OCI-LY7 (cell line): ENCODE data around the gene CDCA4. TPM values are rescaled to one million over a fixed set of nuclear protein-coding genes. Genes with fewer than 3 reads are reported as not detected.
A peak's percentile ranks its signal among the peaks of the same experiment; 100 is the strongest.

ENCODE experiments used
- BruUV-seq: library from RNA; stranded (reverse); fragments of 400-500 nt; replicated peaks from 2 replicates; lab custom pipeline; 2021; lab: Mats Ljungman, UMichigan
- CTCF ChIA-PET: fragments of 300-600 bp; sonication (Branson Sonifier 250); formaldehyde crosslinking; loops from one replicate; lab custom pipeline; 2022; ENCODE audit warnings: antibody characterized with exemption; ENCODE audit not compliant: unreplicated experiment; lab: Charles Lee
- POLR2A ChIA-PET: fragments of 300-600 bp; sonication (Branson Sonifier 250); formaldehyde crosslinking; loops from one replicate; lab custom pipeline; 2022; ENCODE audit warnings: antibody characterized with exemption; lab: Charles Lee
- DNase-seq: peaks from one replicate; pipeline ENCODE4 v3.0.0-alpha.2; 2015; ENCODE audit warnings: low spot score
- H2AFZ ChIP-seq: fragments of 200-600 bp; sonication (generic), shearing (Covaris generic); 2 replicates; pipeline ENCODE4 v1.6.1; 2014; ENCODE audit warnings: mild to moderate bottlenecking, antibody characterized with exemption, low read length, moderate library complexity
- H3K27ac ChIP-seq: fragments of 200-600 bp; sonication (generic); 2 replicates; pipeline ENCODE4 v1.5.1; 2014; ENCODE audit warnings: mixed run types, low read depth, mild to moderate bottlenecking, moderate library complexity, low read length, inconsistent platforms; ENCODE audit not compliant: poor library complexity, severe bottlenecking
- H3K36me3 ChIP-seq: fragments of 200-600 bp; sonication (generic); 2 replicates; pipeline ENCODE4 v1.6.1; 2014; ENCODE audit warnings: mild to moderate bottlenecking, antibody characterized with exemption, low read length, moderate library complexity, mixed read lengths; ENCODE audit not compliant: insufficient read depth
- H3K4me1 ChIP-seq: fragments of 200-600 bp; sonication (generic); 2 replicates; pipeline ENCODE4 v1.5.1; 2014; ENCODE audit warnings: mild to moderate bottlenecking, low read length; ENCODE audit not compliant: insufficient read depth, poor library complexity, severe bottlenecking
- H3K4me2 ChIP-seq: fragments of 200-600 bp; sonication (generic); 2 replicates; pipeline ENCODE4 v1.6.1; 2014; ENCODE audit warnings: mild to moderate bottlenecking, low read length
- H3K4me3 ChIP-seq: fragments of 200-600 bp; sonication (generic); 2 replicates; pipeline ENCODE4 v1.5.1; 2014; ENCODE audit warnings: mild to moderate bottlenecking, low read depth, low read length; ENCODE audit not compliant: poor library complexity, severe bottlenecking
- H3K79me2 ChIP-seq: fragments of 200-600 bp; sonication (generic); 2 replicates; pipeline ENCODE4 v1.6.1; 2016; ENCODE audit warnings: low read depth, mild to moderate bottlenecking, low read length, moderate library complexity, mixed read lengths; ENCODE audit not compliant: insufficient read depth
- H3K9me2 ChIP-seq: fragments of 200-600 bp; sonication (generic); 2 replicates; pipeline ENCODE4 v1.6.1; 2016; ENCODE audit warnings: mild to moderate bottlenecking, low read length, mixed read lengths; ENCODE audit not compliant: insufficient read depth
- H3K9me3 ChIP-seq: fragments of 200-600 bp; sonication (generic); 2 replicates; pipeline ENCODE4 v1.6.1; 2014; ENCODE audit warnings: mild to moderate bottlenecking, mixed run types, low read length, mixed read lengths
- H4K20me1 ChIP-seq: fragments of 200-600 bp; sonication (generic); 2 replicates; pipeline ENCODE4 v1.6.1; 2014; ENCODE audit warnings: mild to moderate bottlenecking, antibody characterized with exemption, low read length, moderate library complexity, mixed read lengths; ENCODE audit not compliant: insufficient read depth
- EZH2phosphoT487 ChIP-seq: fragments of 200-600 bp; sonication (generic); IDR thresholded peaks from 2 replicates; pipeline ENCODE4 v1.6.1; 2018; ENCODE audit warnings: low read depth, borderline replicate concordance, mild to moderate bottlenecking, mixed run types, antibody characterized with exemption, low read length, moderate library complexity, mixed read lengths
- intact Hi-C: fragments of 100-400 bp; cut with micrococcal nuclease; formaldehyde crosslinking; loops from one replicate; pipeline ENCODE4 v1.10.0; 2022; ENCODE audit not compliant: unreplicated experiment
- total RNA-seq, 2 experiments: library from RNA; depleted of rRNA in 1 of 2; stranded (reverse); fragments of >200 nt in 1 of 2; shearing (Covaris generic) in 1 of 2; gene quantifications; 2 replicates each; pipeline ENCODE4 v1.2.3, GENCODE V29; 2014 to 2022
- TF ChIP-seq, protein P1 (sequence below): fragments of 200-600 bp; sonication (generic); conservative IDR thresholded peaks from 2 replicates; pipeline ENCODE4 v1.5.1; 2014; ENCODE audit warnings: mild to moderate bottlenecking, antibody characterized with exemption, low read length, moderate library complexity, mixed read lengths

CDCA4 gene
- total RNA-seq, 2 experiments from 2014 or later = 74.0 to 109 TPM

DNA sequence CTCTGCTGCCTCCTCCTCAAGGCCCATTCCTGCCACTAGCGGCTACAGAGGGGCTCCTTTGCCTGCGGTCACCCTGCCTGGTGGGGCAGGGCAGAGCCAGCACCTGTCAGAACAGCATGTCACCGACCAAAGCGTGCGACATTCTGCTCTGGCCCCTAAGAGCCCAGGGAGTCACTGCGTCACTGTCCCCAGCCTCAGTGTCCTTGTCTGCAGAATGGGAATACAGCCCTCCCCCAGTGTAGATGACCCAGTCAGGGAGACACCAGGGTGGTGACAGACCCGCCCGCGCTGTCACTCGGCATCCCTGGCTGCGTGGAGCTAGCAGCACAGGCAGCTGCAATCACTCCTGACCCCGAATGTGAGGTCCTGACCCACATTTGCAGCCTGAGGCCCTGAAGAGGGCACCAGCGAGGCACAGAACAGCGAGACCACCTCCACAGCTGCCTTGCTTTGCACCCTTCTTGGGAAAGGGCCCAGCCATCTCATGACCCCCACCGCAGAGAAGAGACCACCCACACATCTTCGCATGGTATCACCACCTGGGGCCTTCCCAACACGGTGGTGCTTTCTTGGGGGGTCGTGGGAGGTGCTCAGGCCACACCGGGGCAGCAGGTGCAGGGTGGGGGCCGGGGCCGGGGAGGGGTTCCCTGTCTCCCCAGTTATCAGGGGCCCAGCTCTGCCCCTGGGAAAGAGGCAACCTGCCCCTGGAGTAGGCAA lies 45.2 kb downstream of the CDCA4 start:
- TF ChIP-seq EZH2phosphoT487 = no peak
- TF ChIP-seq, protein P1, sequence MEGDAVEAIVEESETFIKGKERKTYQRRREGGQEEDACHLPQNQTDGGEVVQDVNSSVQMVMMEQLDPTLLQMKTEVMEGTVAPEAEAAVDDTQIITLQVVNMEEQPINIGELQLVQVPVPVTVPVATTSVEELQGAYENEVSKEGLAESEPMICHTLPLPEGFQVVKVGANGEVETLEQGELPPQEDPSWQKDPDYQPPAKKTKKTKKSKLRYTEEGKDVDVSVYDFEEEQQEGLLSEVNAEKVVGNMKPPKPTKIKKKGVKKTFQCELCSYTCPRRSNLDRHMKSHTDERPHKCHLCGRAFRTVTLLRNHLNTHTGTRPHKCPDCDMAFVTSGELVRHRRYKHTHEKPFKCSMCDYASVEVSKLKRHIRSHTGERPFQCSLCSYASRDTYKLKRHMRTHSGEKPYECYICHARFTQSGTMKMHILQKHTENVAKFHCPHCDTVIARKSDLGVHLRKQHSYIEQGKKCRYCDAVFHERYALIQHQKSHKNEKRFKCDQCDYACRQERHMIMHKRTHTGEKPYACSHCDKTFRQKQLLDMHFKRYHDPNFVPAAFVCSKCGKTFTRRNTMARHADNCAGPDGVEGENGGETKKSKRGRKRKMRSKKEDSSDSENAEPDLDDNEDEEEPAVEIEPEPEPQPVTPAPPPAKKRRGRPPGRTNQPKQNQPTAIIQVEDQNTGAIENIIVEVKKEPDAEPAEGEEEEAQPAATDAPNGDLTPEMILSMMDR = no peak
- Histone ChIP-seq H2AFZ (no peak overlapping the region), H3K4me3 (no peak overlapping the region), H3K9me3 (no peaks in the 10 kb centered on the region), H3K79me2 (no peaks in the 10 kb centered on the region), H3K4me2 (no peak overlapping the region), H3K4me1 (no peaks in the 10 kb centered on the region), H3K9me2 (no peaks in the 10 kb centered on the region), H3K36me3 (no peaks in the 10 kb centered on the region), H4K20me1 (no peaks in the 10 kb centered on the region), H3K27ac (no peak overlapping the region)
- intact Hi-C loops = loop anchor here (1.0 to 2.0 kb wide), 2 partner anchors 70 to 111 kb away; no protein-coding TSS in a partner anchor
- POLR2A ChIA-PET = no interaction called here
- CTCF ChIA-PET = interaction anchor here (0.9 to 1.4 kb wide), 2 partner anchors 71 to 376 kb away, joined by 3 to 4 read pairs; no protein-coding TSS in a partner anchor
- peak; percentile 59 for DNase-seq
- BruUV-seq = no TSS peak

DNA sequence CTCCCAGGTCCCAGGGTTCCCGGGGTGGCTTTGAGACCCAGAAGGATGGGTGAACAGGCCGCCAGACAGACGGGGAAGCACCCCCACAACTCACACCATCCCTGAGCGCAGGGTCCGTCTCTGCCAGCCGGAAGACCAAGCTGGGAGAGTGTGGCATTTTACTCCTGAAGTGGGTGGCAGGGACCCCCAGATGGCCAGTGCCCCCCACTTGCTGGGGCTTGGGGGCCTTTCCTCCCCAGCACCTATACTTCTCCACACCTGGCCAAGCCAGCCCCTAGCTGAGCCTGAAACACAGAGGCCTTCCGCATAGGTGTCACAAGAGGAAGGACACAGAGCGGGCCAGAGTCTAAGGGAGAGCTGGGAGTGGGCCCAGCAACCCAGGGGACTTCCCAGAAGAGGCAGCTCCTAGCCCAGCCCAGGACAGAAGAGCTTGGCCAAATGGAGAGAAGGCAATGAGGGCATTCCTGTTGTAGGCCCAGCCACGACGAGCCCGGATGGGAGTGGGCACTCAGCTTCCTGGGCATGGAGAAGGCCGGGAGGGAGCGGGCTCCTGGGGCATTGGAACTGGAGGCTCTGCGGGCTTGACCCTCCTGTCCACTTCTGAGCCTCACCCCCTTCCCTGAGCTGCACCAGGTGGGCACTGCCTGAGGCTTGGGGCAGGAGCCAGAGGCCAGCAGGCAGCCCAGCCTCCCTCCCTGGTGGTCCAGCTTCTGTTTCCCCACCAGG lies 46.1 kb downstream of the CDCA4 start:
- DNase-seq = no peak
- ChIA-PET POLR2A (no interaction called here), CTCF (interaction anchor here (0.9 to 1.4 kb wide), 2 partner anchors 72 to 377 kb away, joined by 3 to 4 read pairs; no protein-coding TSS in a partner anchor)
- H3K4me1 ChIP-seq = no peaks in the 10 kb centered on the region
- intact Hi-C loops = no loop called here
- H2AFZ ChIP-seq = no peak overlapping the region
- H3K27ac ChIP-seq = no peak overlapping the region
- BruUV-seq = no TSS peak
- no peak overlapping the region for H3K4me2 ChIP-seq
- no peaks in the 10 kb centered on the region for H3K36me3 ChIP-seq
- TF ChIP-seq EZH2phosphoT487 = no peak
- TF ChIP-seq, protein P1 = no peak
- H3K9me2 ChIP-seq = no peaks in the 10 kb centered on the region
- H3K9me3 ChIP-seq = no peaks in the 10 kb centered on the region
- no peaks in the 10 kb centered on the region for H3K79me2 ChIP-seq
- H3K4me3 ChIP-seq = no peak overlapping the region
- H4K20me1 ChIP-seq = no peaks in the 10 kb centered on the region
